Left renal cortex interstitium (tissue), 4 donors: ENCODE data around the gene RPS2. TPM values are rescaled to one million over a fixed set of nuclear protein-coding genes. Genes with fewer than 3 reads are reported as not detected.
"Not testable (repeated sequence)": the region's sequence is repeated elsewhere in the genome, so short reads cannot be mapped to it uniquely, and the experiment has no call there.

ENCODE experiments used
- DNase-seq, 4 donors: peaks; one replicate each; pipeline ENCODE4 v3.0.0-alpha.2; 2013; ENCODE audit warnings: low read depth in 4 of 4, low spot score in 2 of 4, missing footprints in 1 of 4
- polyA plus RNA-seq, 4 donors: library from polyadenylated mRNA; unstranded; fragments of 120-200 nt; gene quantifications; one replicate each; pipeline ENCODE4 v1.2.1, GENCODE V29; 2013; ENCODE audit not compliant: insufficient read length in 4 of 4

The RPS2 gene
- polyA plus RNA-seq, 4 donors: 1,679 to 2,513 (median 2,183) TPM

GRCh38 chr16:1945559-1946391, 18.9 kb downstream of the RPS2 start:
- no peak for DNase-seq

DNA sequence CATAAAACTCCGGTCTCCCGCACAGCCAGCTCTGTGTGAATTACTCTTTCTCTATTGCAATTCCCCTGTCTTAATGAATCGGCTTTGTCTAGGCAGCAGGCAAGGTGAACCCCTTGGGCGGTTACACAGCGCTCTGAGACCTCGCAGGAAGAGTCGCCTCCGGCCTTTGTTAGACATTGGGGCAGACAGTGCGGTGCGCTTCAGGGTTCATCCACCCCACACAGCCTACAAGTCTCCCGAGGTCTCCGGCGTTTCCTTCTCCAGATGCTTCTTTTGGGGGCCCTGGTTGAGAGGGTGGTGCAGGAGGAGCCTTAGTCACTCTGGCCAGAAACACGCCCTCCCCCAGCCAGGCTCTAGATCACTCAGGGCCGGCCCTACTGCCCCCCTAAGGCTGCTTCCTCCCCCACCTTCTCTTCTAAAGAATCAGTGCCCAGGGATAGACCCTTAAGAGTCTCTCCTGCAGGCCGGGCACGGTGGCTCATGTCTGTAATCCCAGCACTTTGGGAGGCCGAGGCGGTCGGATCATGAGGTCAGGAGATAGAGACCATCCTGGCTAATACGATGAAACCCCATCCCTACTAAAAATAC, 19.9 kb downstream of the RPS2 start:
- DNase-seq: no peak

GRCh38 chr16:1942810-1943726, 21.6 kb downstream of the RPS2 start, which contains the start of gene MSRB1:
MSRB1 (minus strand) TSS chr16:1943199; CDS start chr16:1943156, 43 bp downstream.
- DNase-seq: peak; percentile 88 to 99 (median 96)

DNA sequence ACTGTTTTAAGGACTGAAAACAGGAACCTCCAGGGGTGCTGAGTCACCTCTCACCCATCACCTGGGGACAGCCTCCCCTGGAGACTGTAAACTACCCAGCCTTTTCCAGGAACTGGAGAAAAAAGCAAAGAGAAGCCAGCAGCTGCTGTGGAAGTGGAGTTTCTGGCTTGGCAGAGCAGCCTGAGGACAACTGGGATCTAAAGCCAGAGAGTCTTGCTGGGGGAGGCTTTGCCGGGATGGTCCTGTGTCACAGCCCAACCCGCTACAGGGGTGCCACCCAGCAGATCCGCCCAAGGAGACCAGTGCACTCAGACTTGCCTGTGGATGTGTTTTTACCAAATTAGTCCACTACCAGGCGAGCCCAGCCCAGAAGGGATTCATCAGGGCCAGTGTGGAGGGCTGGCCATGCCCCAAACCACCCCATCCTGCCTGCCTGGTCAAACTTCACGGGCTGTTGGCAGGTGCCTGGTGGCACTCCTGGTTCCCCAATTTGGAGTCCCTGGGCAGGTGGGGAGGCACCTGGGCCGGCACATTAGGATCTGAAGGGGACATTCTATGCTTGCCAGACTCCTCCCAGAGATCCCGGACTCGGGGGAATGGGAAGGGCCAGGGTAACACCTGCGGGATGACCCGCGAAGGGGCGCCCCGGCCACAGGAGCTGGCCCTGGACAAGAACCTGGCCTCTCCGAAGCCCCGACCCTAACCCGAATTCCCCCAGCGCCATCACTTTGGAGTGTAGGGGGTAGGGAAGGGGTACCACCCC, 22.4 kb downstream of the RPS2 start:
- no peak for DNase-seq

DNA sequence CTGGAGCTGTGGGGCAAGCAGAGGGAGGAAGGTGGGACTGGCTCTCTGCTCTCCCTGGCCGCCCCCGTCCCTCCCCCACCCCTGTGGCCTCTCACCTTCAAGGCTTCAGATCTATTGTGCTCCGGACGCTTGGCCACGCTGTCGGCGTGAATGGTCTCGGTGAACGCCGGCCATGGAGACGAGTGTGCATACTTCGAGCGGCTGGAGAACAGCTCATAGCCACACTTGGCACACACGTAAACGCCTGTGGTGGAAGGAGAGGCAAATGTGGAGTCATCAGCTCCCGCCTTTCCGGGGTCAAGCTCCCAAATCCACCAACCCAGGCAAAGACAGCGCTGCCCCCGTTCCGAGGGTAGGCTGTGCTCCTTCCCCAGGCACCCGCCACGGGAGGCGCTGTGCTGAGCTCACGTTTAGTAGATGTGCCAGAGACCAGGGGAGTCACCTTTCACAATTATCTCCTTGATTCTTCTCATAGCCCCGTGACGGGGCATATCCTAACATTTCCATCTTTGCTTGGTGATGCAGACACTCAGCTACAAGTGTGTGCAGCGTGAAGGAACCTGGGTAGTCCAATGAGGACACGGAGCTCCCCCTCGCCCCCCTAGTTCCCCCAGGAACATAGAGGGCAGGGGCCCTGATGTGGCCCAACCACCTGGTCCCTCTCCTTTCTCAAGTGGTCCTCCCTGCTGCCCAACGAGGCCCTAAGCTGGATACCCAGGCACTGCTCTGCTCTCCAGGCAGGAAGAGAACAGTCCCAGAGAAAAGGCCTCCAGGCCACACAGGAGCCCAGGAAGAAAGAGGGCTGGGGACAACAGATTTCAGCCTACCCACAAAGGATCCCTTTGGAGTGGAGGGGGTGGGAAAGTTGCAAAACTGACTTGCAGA, 23.2 kb downstream of the RPS2 start:
- no peak for DNase-seq

DNA sequence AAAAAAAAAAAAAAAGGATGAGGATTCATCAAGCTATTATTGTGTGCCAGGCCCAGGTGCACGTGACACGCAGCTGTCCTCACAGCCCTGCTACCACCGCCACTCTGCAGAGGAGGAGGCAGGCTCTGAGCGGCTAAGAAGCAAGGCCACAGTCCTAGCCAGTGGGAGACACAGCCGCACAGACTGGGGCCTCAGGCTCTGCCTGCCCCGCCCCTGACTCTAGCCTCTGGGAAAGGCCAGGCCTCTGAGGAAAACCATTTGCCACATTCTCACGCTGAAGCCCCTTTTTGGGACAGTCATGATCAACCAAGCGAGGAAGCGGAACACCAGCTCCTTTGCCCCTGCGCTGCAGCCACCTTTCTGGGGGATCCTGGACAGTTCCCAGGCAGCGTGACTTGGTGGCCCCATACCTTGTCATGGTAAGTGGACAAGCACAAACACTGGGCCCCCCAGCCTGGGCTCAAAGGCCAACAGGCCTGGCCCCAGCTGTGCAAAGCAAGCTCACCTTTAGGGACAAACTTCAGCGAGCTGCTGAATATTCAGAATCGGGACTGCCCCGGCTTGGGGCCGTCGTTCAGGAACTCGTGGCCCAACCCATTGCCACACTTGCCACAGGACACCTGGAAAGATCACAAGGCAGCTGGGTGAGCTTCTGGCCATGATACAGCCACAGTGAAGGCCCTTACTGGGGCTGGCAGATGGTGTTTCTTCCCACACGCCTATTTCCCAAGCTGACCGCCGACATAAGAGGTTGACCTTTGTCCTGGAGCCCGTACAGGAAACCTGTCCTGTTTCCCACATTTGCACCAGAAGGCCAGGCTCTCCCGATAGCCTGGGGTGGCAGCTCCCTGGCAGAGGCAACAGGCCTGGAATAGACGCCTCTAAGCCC, 24.1 kb downstream of the RPS2 start:
- no peak for DNase-seq

DNA sequence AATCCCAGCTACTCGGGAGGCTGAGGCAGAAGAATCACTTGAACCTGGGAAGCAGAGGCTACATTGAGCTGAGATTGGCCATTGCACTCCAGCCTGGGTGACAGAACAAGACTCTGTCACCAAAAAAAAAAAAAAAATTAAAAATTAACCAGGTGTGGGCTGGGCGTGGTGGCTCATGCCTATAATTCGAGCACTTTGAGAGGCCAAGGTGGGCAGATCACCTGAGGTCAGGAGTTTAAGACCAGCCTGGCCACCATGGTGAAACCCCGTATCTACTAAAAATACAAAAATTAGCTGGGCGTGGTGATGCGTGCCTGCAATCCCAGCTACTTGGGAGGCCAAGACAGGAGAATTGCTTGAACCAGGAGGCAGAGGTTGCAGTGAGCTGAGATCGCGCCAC, 24.8 kb downstream of the RPS2 start:
- not testable (repeated sequence) for DNase-seq

- DNase-seq: no peak
Observed at GRCh38 chr16:1938910-1939309, 25.7 kb downstream of the RPS2 start.

DNA sequence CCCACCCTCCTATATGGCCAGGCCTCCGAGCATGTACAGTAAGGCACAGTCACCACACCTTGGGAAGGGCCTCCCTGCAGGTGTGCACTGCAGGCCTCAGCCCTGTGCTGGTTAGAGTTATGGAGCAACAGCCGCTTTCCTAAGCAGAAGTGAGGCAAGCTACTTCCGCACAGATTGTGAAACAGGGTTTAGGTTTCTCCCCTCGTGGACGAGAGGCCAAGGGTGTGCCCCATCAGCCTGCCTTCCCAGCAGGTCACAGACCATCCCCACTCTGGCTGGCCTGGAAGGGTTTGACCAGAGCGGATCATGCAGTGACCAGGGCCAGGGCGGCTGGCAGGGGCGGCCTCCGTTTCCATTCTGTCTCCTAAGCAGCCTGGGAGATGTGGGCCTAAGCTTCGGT, 26.3 kb downstream of the RPS2 start:
- no peak for DNase-seq

GRCh38 chr16:1936945-1937479, 27.6 kb downstream of the RPS2 start:
- no peak for DNase-seq

DNA sequence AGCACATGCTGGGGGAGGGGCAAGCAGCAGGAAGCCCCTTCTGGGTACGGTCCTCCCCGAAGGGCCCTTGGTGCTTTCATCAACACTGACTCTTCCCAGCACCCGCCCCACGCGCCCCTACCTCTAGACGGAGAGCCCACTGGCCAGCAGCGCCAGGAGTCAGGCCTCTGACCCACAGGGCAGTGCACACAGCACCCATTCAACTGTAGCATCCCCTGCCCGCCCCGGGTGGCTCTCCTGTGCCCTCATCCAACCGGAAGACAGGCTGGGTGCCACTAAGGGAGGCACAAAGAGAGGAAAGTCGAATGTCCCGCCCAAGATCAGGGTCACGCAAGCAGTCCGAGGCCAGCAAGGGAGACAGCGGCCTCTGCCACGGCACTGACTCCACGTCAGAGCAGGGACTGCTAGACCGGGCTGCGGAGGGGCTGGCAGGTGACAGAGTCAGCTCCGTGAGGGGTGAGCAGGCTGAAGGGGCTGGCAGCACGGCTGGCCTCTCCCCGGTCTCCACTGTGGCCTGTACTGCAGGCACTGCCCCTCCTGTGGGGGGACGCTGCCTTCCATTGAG, 31.4 kb downstream of the RPS2 start:
- DNase-seq: no peak

DNA sequence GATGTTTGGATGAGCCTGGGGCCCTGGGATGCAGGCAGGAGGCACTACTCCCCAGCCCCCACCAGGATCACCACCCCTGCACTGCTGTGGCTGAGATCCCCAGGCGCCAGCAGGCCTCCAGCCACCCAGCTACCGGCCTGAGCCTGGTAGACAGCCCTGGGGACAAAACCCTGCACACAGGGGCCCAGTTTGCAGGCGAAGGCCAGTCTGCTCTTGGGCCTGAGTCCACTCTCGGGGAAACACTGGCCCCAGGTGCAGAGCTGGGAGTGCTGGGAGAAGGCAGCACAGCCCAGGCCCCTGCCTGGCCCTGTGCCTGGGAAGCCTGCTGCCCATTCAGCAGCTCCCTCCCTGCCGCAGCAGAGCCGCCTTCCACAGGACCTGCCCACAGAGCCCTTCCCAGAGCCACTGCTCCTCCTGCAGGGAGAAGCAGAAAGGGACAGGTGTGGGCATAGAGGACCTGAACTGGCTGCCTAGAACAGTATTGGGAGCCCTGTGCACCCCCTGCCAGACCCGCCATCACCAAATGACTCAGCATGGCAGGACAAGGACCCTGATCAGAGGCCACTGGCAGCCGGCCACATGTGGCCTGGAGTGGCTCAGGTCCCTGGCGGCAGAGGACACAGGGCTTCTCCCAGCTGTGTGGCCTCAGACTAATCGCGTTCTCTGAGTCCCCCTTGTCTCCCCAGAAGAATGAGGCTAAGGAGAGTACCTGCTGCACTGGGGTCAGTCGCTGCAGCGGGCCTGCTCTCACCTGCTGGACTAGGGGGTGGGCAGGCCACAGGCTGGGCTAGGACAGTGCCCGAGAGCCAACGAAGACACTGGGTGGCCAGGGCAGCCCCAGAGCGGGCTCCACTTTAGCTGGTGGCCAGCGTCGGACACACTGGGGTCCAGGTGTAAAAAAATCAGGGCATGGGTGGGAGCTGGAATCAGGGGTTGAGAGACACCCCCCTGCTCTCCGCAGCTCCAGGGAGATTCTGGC, 32.3 kb downstream of the RPS2 start:
- no peak for DNase-seq

DNA sequence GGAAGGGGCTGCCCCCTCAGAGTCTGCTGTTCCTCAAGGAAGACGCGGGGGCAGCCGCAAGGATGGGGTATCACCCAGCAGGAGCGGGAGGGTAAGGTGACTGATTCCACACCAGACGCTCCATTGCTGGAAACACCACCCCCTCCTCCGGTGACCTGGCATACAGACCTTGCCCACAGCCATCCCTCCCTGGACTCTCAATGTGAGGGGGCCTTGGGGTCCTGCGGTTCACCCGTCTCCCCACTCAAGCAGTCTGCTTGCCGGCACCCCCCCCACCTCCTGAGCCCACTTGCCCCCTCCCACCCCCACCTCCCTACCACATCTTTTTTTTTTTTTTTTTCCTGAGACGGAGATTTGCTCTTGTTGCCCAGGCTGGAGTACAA, 34.3 kb downstream of the RPS2 start:
- no peak for DNase-seq

GRCh38 chr16:1929578-1930337, 34.9 kb downstream of the RPS2 start:
- peak in 3 of 4 donors; percentile 64 to 76 (median 71) for DNase-seq

- DNase-seq: no peak
Observed at GRCh38 chr16:1929105-1929504, 35.5 kb downstream of the RPS2 start.

- no peak for DNase-seq
Observed at GRCh38 chr16:1926271-1926670, 38.4 kb downstream of the RPS2 start.
